ENCODE measurements around the gene TACC3.

The TACC3 gene

GRCh38 chr4:1725521-1725920 is 4.2 kb downstream of the TACC3 start:
- DNase-seq = no peak

- DNase-seq = peak; percentile 90
These were observed 5.0 kb downstream of the TACC3 start for GRCh38 chr4:1726146-1726934.

- no peak for DNase-seq
These were observed 6.1 kb downstream of the TACC3 start for GRCh38 chr4:1727117-1728031.

GRCh38 chr4:1728061-1728980 is 7.0 kb downstream of the TACC3 start:
- DNase-seq = no peak

GRCh38 chr4:1730532-1731135 is 9.3 kb downstream of the TACC3 start:
- DNase-seq = no peak

GRCh38 chr4:1731180-1731579 is 9.9 kb downstream of the TACC3 start:
- no peak for DNase-seq

GRCh38 chr4:1732911-1733310 is 11.6 kb downstream of the TACC3 start:
- DNase-seq = no peak

- no peak for DNase-seq
These were observed 13.9 kb downstream of the TACC3 start for GRCh38 chr4:1735215-1735614.

DNA sequence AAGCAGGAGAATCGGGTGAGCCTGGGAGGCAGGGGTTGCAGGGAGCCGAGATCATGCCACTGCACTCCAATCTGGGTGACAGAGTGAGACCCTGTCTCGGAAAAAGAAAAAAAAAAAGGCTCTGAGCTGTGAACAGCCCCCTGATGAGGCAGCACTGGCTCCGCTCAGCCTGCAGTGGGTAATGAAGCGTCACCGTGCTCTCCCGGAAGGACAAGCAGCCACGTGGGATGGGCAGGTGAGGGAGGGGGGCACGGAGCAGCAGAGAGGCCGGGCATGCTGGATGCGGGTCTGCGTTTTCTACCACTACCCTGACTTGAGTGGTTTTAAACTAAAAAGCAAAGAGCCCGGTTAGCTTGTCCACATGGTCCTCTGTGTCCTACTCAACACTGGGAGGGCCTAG is 15.5 kb downstream of the TACC3 start:
- DNase-seq = no peak

DNA sequence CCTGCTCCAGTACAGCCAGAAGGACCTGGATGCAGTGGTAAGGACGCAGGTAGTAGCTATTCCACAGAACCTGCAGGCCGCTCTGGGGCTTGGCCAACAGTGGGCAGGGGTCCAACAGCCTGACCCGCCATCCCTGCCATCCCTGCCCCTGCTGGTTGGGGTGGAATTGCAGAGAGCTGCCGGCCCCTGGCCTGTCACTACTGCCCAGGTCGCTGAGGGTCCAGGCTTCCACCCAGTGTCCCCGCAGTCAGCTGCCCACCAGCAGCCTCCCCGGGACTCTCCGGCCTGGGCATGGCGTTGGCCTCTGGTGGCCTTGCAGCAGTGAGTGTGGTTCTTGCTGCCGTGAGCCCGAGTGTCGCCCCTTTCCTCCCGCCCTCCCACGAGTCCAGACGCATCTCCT is 16.3 kb downstream of the TACC3 start:
- DNase-seq = no peak

GRCh38 chr4:1738410-1738809 is 17.1 kb downstream of the TACC3 start:
- no peak for DNase-seq

- DNase-seq = no peak
These were observed 18.0 kb downstream of the TACC3 start for GRCh38 chr4:1739358-1739757.

DNA sequence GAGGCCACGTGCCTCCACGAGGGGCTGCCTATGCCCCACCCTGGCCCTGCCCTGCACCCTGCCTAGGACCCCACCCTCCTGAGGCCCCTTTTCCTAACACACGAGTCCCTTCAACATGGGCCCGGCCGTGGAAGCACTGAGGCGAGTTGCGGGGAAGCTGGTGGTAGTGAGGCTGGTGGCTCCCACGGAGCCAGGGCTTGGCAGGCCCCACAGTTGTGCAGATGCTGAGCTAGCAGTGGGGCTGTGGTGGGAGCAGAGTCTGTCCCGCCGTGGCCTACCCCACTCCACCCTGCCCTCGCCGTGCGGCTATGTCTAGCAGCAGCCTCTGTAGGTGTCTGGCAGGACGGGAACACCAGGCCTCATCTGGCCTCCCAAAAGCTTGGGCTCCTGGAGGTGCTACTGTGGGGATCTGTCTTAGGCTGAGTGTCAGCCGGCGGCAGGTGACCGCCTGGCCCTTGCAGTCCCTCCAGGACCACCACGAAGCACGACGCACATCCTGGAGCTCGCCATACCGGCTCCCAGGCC is 18.8 kb downstream of the TACC3 start:
- DNase-seq = no peak

DNA sequence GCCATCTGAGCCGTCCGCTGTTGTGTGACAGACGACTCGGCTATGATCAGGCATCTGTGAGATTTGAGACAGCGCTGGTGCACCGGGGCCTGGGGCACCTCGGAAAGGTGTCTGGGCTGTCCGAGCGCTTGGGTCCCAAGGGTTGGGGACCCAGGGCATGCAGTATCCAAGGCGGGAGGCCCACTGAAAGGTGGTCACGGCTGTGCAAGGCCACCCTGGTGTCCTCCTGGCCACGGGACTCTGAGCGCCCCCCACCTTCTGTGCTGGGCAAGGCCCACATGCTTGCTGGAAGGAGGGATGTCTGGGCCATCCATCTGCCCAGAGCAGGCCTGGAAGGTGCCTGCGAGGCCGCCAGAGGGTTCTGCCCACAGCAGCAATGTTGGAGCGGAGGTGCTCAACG is 19.9 kb downstream of the TACC3 start:
- DNase-seq = no peak

DNA sequence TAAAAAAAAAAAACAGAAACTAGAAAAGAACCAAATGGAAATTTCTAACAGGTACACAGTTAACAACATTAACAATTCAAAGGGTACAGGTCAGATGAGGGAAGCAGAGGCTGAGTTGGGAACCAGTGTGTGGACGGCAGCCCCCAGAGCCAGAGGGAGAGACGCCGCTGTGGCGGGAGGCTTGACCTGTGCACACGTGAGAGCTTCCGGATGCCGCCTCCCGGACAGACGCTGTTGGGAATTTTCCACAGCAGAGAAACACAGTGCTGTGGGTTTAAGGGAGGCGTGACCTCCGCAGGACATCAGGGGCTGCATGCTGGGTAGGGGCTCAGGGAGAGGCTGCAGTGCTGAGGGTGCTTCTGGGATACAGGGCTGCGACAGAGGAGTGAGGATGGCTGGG is 22.2 kb downstream of the TACC3 start:
- no peak for DNase-seq

DNA sequence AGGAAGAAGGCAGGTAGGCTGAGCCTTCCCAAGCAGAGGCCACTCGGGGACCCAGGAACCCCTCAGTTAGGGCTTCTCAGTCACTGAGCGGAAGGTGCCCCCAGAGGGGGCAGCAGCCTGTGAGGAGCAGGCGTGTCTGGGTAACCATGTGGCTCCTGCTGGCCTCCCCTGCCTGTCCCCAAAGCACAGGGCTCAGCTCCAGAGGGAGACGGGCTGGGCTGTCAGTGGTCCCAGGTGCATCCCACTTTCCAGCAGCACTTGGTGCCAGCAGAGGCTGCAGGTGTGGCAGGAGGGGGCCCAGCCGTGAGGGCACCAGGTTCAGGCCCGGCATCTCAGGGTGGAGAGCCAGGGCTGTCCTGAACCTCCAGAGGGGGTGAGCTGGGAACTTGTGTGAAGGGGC is 22.7 kb downstream of the TACC3 start:
- no peak for DNase-seq

DNA sequence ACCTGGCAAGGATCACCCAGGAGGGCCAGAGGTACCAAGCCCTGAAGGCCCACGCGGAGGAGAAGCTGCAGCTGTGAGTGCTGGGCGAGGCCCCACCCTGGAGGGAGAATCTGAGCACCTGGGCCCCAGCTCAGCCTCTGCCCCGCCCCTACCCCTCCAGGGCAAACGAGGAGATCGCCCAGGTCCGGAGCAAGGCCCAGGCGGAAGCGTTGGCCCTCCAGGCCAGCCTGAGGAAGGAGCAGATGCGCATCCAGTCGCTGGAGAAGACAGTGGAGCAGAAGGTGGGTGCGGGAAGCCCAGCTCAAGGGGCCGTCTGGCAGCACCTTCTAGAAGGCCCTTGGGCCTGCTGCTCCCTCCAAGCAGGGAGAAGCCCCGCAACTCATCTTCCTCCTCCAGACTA is 23.2 kb downstream of the TACC3 start:
- no peak for DNase-seq

DNA sequence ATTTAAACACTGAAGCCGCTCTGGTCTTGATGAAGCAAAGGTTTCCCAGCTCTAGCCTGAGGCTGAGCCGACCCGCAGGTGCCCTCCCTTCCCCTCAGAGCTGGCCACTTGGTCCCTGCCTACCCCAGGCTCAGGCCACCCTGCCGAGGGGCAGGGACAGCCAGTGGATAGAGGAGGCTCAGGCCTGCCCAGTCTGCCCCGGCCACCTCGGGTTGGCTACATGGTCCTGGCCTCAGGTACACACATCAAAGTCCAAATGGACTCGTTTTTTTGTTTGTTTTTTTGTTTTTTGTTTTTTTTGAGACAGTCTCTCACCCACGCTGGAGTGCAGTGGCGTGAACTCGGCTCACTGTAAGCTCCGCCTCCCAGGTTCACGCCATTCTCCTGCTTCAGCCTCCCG is 23.8 kb downstream of the TACC3 start:
- no peak for DNase-seq

DNA sequence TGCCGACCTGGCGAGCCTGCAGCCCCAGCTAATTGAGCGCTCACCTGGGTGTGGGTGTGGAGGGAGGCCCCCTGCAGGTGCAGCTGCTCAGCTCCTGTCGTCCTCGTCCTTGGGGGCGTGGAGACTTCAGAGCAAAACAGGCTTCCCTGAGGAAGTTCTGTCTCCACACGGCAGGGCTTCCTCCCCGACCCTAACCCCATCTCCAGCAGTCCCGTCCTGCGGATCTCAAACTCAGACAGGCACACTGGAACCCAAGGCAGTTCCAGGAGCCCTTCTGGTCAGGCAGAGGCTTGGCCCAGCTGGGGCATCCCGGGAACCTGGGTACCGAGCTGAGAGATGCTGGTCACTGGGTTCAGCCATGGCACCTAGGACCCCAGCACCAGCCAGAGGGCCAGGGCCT is 24.4 kb downstream of the TACC3 start:
- DNase-seq = no peak

DNA sequence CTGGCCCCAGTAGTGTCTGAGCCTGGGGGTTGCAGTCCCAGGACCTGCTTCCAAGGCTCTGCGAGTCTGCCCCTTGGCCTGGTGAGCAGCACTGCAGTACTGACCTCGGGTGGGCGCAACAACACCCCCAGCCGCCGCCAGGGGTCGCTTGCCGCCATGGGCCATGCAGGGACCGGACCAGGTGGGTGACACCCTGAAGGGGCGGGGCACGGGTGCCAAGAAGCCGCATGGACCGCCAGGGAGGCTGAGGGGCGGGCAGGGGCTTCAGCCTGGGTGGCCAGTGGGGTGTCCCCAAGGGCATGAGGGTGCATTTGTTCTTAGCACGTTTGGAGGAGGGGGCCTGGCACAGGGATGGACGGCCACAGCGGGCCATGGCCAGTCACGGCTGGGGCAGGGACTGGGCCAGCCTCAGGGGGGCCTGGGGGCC is 25.0 kb downstream of the TACC3 start:
- peak; percentile 78 for DNase-seq

GRCh38 chr4:1746919-1747602 is 25.7 kb downstream of the TACC3 start:
- no peak for DNase-seq

DNA sequence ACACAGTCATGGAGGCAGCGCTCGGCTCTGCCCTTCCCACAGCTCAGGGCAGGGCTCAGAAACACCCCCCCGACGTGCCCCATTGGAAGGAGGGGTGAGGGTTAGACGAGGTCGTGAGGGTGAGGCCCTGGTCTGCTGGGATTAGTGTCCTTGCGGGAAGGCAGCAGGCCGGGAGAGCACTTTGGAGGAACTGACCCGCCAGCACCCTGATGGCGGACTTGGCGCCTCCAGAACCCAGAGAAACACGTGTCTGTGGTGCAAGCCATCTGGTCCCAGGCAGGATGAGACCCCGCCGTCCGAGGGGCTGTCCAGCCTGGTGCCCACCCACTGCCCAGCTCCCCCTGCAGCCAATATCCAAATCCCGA is 26.3 kb downstream of the TACC3 start:
- no peak for DNase-seq
